Adrenal gland (tissue), 5 donors: ENCODE results near the gene C11orf71.

ENCODE experiments used
- CTCF ChIP-seq, 6 experiments: fragments of 450-650 bp in 4 of 6; fragments of 200-600 bp in 2 of 6; sonication (generic) in 1 of 6; IDR thresholded peaks; 1 replicate in 5 of 6; 2 replicates in 1 of 6; pipeline versions ENCODE4 v1.5.1 to v1.8.0; 2016 to 2021; ENCODE audit warnings: antibody characterized with exemption in 6 of 6, mild to moderate bottlenecking in 2 of 6, moderate library complexity in 1 of 6
- POLR2A ChIP-seq, 2 donors: fragments of 450-650 bp; IDR thresholded peaks; one replicate each; pipeline ENCODE4 v1.6.1; 2017; ENCODE audit warnings: antibody characterized with exemption in 2 of 2, mild to moderate bottlenecking in 2 of 2, moderate library complexity in 1 of 2
- donor health status: DM: no; HTN: no; CAD: no.

- TF ChIP-seq POLR2A (IDR thresholded peaks at IDR 0.05) = no peak
- TF ChIP-seq CTCF (IDR thresholded peaks at IDR 0.05) = no peak
Measured at GRCh38 chr11:114375052-114375451, 25.3 kb downstream of the C11orf71 start.
